Left renal cortex interstitium (tissue), 4 donors: ENCODE data around the gene NDOR1. TPM values are rescaled to one million over a fixed set of nuclear protein-coding genes. Genes with fewer than 3 reads are reported as not detected.

Experiments
- DNase-seq, 4 donors: peaks; one replicate each; pipeline ENCODE4 v3.0.0-alpha.2; 2013; ENCODE audit warnings: low read depth in 4 of 4, low spot score in 2 of 4, missing footprints in 1 of 4
- polyA plus RNA-seq, 4 donors: library from polyadenylated mRNA; unstranded; fragments of 120-200 nt; gene quantifications; one replicate each; pipeline ENCODE4 v1.2.1, GENCODE V29; 2013; ENCODE audit not compliant: insufficient read length in 4 of 4

The NDOR1 gene
- polyA plus RNA-seq, 4 donors = 7.0 to 20.2 (median 14.5) TPM

DNA sequence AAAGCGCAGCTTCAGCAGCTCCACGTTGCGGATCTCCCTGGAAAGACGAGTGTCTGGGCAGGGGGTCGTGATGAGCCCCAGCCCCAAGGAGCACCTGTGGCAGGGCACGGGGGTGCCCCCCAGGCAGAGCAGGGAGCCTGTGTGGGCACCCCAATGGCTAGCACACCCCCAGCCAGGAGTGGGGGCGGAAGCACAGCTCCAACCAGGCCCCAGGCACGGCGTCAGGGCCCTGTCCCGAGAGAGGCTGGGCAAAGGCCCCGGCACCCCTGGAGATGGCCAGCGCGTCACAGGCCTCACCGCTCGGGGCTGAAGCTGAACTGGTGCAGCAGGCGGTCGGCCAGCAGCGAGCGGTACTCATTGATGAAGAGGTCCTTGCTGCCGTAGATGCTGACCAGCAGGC, 25.0 kb upstream of the NDOR1 start:
- no peak for DNase-seq

DNA sequence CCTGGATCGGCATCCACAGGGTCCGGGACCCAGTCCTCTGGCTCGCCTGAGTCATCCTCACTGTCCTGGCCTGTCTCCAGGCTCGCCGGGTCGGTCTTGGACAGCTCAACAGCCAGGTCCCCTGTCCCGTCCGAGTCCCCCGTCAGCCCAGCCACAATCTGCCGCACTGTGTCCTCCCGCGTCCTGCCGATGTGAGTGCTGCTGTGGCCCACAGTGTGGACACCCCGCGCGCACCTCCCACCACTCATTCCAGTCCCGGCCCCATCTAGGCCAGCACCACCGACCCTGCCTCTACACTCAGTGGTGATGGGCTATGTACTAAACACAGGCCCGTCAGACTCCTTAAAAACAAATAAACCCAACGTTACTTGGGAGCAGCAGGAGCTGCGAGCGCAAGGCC, 23.8 kb upstream of the NDOR1 start:
- no peak for DNase-seq

DNA sequence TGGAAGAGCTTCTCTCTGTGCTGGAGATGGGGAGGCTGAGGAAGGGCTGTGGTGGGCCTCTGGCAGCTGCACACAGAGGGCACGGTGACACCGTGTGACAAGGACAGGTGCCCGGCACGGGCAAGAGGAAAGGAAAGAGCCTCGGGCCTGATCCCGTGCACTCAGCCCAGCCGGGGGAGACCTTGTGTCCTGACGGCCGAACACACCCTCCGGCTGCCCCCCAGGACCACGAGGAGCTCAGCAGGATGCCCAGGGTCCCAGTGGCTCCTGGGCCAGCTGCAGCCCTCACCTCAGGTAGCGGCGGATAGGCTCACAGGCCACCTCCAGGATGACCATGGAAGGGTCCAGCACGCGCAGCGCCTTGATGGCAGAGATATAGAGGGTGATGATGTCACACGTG, 22.7 kb upstream of the NDOR1 start:
- no peak for DNase-seq

DNA sequence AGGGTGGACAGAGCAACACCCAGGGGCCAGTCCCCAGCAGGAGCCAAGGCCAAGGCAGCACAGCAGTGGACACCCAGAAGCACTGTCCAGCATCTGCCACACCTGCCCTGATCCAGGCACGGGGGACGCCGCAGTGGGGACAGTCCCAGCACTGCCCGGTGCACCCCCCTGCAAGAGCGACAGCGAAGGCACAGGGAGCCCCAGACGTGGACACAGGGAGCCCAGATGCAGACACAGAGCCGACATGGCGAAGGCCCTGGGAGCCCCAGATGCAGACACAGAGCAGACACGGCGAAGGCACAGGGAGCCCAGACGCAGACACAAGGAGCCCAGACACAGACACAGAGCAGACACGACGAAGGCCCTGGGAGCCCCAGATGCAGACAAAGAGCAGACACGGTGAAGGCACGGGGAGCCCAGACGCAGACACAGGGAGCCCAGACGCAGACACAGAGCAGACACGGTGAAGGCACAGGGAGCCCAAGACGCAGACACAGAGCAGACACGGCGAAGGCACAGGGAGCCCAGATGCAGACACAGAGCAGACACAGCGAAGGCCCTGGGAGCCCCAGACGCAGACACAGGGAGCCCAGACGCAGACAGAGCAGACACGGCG, 21.4 kb upstream of the NDOR1 start:
- DNase-seq = no peak

DNA sequence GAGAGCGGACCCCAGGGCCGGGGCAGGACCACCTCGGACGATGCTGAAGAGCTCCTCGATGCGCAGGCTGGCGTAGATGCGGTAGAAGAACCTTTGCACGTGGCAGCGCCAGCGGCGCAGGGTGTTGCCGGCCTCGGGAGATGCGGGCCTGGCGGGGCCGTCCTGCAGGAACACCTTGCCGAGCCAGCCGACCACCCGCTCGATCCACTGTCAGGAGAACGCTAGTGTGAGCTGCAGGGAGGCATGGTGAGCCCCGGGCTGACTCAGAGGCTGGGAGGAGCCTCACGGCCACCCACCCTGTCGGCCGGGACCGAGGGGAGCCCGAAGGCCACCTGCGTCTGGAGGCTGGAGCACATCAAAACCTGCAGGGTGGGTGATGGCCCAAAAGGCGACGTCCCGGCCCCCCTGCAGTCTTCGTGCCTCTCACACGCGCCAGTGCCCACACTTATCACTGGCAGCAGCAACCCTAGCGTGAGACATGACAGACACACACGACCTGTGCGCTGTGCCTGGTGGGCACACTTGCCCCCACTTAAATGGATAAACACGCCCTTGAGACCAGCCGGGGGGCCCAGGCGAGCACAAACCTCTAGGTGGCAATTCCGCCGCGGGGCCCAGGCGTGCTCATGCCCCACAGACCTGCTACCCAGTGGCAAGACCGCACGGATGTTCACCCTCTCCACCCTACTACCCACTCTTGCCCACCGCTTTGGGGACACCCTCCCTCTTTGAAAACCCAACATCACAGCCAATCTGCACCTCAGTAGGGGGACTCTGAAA, 20.4 kb upstream of the NDOR1 start:
- no peak for DNase-seq

DNA sequence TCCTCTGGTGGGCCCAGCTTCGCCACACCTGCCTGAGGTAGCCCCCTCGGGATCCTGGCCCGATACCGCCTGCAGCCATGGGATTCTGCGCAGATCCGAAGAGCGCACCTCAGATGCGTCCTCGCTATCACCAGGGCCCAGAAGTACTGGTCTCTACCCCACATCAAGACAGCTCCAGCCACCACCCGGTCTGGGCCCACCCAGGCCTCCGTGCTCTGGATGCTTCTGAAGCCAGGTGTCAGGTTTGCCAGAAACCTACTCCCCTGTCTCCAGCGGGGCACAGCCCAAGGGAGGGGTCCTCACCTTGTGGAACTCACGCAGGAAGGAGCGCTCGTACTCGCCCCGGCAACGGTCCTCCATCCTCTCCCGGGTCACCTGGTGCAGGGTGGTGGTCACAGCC, 19.6 kb upstream of the NDOR1 start:
- DNase-seq = no peak

DNA sequence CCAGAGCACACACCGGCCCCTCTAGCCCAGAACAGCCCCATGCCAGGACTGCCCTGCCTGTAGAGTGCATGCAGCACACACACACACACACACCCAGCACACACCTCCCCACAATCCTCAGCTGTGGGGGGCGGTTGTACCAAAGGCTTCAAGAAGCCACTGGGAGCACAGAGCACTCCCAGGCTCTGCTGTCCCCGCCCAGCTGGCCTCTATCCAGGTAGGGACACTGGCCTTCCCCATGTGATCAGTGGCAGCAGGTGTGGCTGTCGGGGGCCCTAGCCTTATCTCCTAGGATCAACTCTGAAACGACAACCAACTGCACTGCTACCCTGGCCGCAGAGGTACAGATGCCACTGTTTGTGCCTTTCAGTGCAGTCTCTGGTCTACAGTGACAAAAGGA, 19.1 kb upstream of the NDOR1 start:
- no peak for DNase-seq

DNA sequence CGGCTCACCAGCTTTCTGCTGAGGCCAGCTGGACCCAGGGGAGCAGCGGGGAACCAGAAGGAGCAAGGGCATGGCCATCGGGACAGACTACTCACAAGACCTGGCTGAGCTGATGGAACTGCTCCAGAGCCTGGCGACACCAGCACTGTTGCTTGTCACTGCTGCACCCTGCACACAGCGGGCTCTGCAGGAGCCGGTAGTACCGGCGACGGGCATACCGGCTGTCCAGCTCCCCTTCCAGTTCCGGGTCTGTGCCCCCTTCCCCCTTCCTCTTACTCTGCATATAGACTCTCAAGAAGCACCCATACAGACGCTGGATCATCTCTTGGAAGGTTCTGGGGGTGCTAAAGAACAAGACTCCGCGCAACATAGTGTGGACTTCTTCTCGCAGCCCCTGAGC, 18.1 kb upstream of the NDOR1 start:
- no peak for DNase-seq

DNA sequence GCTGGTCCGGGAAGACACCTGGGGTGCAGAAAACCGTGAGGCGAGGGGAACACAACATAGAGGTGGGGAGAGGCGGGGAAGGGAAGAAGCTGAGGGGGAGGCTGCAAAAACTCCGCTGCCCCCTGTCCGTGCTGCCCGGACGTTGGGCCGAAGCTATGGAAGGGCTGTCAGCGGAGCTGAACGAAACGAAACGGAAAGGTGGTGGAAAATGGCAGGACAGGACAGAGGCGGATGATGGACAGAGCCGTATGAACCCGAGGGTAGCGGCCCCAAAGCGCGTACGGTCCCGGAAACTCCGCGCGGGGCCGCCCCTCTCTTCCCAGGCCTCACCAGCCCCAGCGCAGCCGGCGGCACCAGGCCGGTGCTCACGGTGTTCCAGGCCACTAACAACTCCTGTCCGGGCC, 17.4 kb upstream of the NDOR1 start:
- no peak for DNase-seq

DNA sequence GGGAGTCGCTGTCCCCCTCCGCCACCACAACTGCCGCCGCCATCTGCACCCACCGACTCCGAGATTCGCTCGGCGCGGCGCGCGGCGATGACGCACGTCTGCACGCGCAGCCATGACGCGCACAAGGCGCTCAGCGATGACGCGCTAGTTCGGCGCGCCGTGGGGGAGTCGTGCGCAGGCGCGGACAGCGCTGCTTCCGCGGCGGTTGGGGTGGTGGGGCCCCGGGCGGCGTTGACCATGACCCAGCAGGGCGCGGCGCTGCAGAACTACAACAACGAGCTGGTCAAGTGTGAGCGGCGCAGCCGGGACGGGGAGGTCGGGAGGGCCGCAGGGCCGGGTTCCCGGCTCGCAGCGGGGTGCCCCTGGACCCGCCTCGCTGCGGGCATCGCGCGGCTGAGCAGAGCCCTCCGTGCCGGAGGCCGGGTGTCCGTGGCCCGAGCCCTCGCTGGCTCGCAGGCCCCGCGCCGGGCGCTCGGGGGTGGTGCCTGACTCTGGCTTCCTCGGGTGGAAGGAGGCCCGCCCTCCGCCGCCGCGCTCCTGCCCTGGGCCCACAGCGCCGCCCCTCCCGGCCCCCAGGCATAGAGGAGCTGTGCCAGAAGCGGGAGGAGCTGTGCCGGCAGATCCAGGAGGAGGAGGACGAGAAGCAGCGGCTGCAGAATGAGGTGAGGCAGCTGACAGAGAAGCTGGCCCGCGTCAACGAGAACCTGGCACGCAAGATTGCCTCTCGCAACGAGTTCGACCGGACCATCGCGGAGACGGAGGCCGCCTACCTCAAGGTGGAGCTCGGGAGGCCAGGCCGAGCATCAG, 16.8 kb upstream of the NDOR1 start, which contains the start of the genes ANAPC2 and SSNA1:
Gene ANAPC2 (minus strand): TSS at position 71 of the 807 bp plus-strand sequence. CDS start 28 bp downstream, at position 43.
Gene SSNA1 (plus strand): TSS at position 187 of the 807 bp plus-strand sequence. CDS start 51 bp downstream, at position 238.
- peak; percentile 88 to 92 (median 90) for DNase-seq

DNA sequence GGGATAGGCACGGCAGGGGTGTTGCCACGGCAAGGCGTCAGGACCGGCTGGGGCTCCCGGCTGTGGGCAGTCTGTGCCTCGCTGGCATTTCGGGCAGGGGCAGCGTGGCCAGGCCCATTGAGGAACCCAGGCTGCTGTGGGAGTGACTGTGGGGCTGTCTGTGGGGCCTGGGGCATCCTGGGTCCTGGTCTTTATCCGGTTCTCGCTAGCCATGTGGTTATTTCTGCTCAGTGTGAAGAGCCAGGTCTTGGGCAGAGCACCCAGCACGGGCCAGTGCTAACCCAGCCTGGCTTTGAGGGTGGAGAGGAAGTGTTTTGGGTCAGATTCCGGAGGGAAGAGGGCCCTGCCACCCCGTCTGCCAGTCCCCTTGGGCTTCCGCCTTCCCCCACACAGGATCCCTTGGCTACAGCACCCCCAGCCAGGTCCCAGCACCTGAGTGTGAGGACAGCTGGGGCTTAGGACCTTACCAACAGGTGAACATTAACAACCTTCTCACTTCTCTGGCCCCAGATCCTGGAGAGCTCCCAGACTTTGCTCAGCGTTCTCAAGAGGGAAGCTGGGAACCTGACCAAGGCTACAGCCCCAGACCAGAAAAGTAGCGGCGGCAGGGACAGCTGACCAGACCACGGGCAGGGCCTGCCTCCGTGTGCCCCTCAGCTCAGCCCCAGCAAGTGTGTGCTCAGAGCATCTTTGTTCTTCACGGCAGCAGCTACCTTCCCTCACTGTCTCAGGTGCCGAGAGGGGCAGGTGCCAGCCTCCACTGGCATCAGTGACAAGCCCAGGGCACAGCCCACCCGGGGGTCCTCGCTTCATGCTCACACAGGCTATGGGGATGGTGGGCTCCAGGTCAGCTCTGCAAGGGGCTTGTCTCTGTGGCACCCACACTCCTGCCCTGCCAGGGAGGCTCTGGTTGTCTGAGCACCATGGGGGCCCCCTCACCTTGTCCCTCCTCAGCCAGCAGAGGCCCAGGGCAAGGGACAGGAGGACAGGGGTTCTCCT, 15.9 kb upstream of the NDOR1 start:
- no peak for DNase-seq

DNA sequence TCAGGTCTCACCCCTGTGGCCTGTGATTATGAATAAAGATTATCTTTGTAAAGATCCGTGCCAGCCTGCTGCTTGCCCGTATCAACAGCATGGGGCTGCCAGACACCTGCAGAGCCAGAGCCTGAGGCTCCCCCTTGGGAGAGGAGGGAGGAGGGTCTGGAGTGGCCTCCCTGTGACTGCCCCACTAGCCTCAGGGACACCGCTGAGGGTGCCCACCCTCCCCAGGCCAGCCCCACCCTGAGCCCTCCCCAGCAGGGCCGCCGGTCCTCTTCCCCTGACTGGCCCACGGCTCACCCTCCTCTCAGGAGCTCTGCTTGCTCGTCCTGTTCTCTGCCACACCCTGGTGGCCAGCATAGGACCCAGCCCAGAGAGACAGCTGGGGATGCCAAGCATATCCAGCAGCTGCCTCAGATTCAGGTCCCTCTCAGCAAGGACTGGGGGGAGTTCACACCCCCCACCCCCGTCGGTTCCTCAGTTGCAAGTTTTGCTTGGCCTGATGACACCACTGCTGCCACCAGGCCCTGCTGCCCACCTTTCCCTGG, 15.1 kb upstream of the NDOR1 start:
- DNase-seq = no peak

DNA sequence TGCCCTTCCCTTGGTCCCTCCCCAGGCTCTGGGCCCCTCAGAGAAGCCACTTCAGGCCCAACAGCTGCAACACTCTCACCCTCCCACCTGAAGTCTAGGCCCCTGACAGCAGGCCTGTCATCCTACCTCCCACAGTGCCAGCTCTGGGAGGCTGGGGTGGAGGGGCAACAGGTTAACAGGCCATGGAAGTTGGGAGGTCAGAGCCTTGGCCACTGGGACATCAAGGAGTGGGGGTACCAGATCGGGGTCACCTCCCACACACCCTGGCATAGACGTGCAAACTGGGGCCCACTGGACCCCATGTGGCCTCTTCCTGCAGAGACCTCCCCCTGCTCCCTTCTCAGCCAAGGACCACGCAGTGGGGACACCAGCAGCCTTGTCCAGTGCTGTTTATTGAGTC, 14.3 kb upstream of the NDOR1 start:
- DNase-seq = no peak

DNA sequence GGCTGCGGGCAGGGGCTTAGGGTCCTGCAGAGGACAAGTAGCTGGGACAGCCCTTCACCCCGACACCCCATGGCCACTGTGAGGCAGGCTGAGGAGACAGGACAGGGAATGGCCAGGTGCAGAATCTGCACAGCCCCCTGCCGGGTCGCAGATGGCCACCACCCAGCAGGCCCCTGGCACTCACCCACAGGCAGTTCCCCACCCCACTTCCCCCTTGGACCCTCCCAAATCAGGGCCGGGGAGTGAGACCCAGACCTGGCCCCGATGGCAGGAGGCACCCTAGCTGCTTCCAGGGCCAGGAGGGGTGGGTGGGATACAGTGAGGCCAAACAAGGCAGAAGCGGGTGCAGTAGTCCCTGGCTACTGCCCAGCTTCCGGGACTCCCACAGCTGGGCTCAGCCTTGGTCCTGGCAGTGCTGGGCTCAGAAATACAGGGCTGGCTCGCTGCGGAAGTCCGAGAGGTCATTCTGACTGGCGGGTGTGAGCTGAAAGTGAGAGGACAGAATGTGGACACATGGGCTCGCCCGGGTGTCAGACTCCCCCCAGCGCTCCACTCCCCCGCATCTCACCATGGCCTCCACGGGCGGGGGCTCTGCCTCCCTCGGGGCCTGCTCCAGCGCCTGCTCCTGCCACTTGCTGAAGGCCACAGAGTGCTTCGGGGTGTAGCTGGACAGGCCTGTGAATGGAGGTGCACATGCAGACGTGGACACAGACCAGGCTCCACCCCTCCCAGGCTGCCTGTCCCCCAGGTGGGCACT, 13.6 kb upstream of the NDOR1 start:
- DNase-seq = no peak

DNA sequence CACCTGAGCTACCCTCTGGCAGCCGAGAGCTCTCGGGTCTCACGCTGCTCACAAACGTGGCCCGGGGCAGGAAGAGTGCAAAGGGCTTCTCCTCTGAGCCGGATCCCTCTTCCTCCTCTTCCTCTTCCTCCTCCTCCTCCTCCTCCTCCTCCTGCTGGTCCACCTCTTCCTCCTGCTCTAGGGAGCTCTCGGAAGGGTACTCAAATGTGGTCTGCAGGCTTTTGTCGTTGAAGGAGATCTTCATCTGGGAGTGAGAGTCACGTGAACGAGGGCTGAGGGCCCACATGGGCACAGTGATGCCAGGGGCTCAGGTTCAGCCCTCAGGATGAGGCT, 13.1 kb upstream of the NDOR1 start:
- DNase-seq = no peak

DNA sequence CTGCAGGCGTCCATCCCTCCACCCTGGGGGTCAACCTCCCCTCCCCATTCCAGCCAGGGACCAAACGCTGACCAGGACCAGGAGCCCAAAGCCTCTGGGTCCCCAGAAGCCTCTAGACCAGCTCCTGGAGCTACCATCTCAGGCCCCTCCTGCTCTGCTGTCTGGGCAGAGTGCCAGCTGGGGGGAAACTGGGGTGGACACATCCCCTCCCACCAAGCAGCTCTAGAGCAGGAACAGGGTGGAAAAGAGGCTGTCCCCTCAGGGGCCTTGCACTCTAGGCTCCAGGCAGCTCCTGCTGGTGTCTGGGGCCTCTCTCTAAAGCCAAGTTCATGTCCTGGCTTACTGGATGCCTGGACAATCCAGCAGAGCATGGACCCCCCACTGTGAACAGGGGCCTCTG, 12.6 kb upstream of the NDOR1 start:
- DNase-seq = no peak

DNA sequence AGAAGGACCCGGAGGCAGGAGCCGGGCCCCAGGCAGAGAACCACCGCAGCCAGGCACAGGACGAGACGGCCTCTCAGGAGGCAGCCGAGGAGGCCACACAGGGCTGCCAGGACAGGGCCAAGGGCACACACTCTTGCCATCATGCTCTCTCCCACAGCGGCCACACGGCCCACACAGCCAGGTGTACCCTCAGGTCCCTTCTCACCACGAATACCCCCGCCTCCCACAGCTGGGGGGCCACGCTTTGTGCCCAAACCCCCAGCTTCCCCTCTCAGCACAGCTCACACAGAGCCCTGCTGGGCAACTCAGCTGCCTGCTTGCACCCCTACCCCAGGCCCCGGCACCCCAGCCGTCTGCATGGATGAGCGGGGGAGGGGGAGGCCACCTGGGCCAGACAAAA, 11.7 kb upstream of the NDOR1 start:
- DNase-seq = no peak

DNA sequence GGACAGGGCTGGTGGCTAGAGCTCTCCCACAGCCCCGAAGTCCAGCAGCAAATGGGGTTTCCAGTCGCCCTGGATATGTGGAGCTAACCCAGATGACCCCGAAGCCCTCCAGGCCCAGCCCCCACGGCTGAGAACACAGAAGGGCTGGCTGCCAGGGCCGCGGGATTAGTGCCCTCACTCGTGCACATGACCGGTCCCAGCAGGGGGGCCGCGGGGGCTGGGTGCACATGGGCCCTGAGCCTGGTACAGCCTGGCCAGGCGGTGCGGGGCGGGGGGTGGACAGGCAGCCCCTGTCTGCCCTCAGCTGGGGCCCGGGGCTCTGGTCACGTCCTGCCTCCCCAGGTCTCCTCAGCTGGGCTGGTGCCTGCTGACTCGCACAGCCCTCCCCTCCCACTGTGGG, 11.1 kb upstream of the NDOR1 start:
- no peak for DNase-seq

DNA sequence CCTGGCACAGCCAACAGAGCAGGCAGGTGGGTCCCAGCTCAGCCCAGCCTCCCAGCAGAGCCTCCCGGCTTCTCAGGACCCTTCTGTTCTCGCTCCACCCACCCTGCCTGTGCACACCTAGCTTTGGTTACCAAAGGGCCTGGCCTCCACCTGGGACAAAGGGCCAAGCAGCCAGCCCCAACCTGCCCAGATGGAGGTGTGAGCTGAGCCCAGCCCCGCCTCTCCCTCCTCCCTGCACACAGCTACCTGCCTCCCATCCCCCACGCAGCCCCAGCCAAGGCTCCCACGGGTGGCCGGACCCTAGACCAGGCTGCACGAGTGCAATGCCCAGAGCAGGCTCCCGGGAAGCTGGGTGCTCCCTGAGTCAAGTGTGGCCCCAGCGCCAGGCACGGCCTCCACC, 10.6 kb upstream of the NDOR1 start:
- DNase-seq = no peak
